GM23248 (cell line): ENCODE results near the gene CDC45. TPM values are rescaled to one million over a fixed set of nuclear protein-coding genes. Genes with fewer than 3 reads are reported as not detected.

Experiments used
- DNase-seq: peaks from one replicate; pipeline ENCODE4 v3.0.0-alpha.2; 2015
- H2AFZ ChIP-seq: fragments of 200-600 bp; sonication (generic); 2 replicates; pipeline ENCODE4 v1.6.1; 2016; ENCODE audit warnings: antibody characterized with exemption
- H3F3A ChIP-seq: fragments of 200-600 bp; sonication (generic); 2 replicates; pipeline ENCODE4 v1.6.1; 2016; ENCODE audit warnings: mild to moderate bottlenecking, antibody characterized with exemption, mixed run types; ENCODE audit not compliant: insufficient read depth
- H3K27ac ChIP-seq: fragments of 200-600 bp; sonication (generic); 2 replicates; pipeline ENCODE4 v1.5.1; 2016; ENCODE audit warnings: mild to moderate bottlenecking
- H3K27me3 ChIP-seq: fragments of 200-600 bp; sonication (generic); replicated peaks from 2 replicates; pipeline ENCODE4 v1.6.1; 2016; ENCODE audit warnings: mild to moderate bottlenecking; ENCODE audit not compliant: insufficient read depth
- H3K36me3 ChIP-seq: fragments of 200-600 bp; sonication (generic); 2 replicates; pipeline ENCODE4 v1.6.1; 2016; ENCODE audit warnings: low read depth, mild to moderate bottlenecking
- H3K4me1 ChIP-seq: fragments of 200-600 bp; sonication (generic); 2 replicates; pipeline ENCODE4 v1.6.1; 2016; ENCODE audit warnings: mild to moderate bottlenecking; ENCODE audit not compliant: insufficient read depth
- H3K4me2 ChIP-seq: fragments of 200-600 bp; sonication (generic); one replicate; pipeline ENCODE4 v1.6.1; 2016; ENCODE audit warnings: mild to moderate bottlenecking; ENCODE audit not compliant: unreplicated experiment
- H3K4me3 ChIP-seq: fragments of 200-600 bp; sonication (generic); 2 replicates; pipeline ENCODE4 v1.5.1; 2016; ENCODE audit warnings: mild to moderate bottlenecking
- H3K79me2 ChIP-seq: fragments of 200-600 bp; sonication (generic); 2 replicates; pipeline ENCODE4 v1.6.1; 2016; ENCODE audit warnings: mild to moderate bottlenecking; ENCODE audit not compliant: insufficient read depth
- H3K9ac ChIP-seq: fragments of 200-600 bp; sonication (generic); 2 replicates; pipeline ENCODE4 v1.6.1; 2016; ENCODE audit warnings: mild to moderate bottlenecking
- H3K9me2 ChIP-seq: fragments of 200-600 bp; sonication (generic); 2 replicates; pipeline ENCODE4 v1.6.1; 2016; ENCODE audit warnings: mixed run types, mild to moderate bottlenecking, moderate library complexity; ENCODE audit not compliant: insufficient read depth
- H3K9me3 ChIP-seq: fragments of 200-600 bp; sonication (generic); one replicate; pipeline ENCODE4 v1.6.1; 2017; ENCODE audit warnings: low read depth
- H4K20me1 ChIP-seq: fragments of 200-600 bp; sonication (generic); 2 replicates; pipeline ENCODE4 v1.6.0; 2016; ENCODE audit not compliant: insufficient read depth
- EZH2 ChIP-seq: fragments of 200-600 bp; sonication (generic); IDR thresholded peaks from 2 replicates; pipeline ENCODE4 v1.6.1; 2018; ENCODE audit warnings: antibody characterized with exemption, mild to moderate bottlenecking; ENCODE audit not compliant: insufficient read depth, poor library complexity, severe bottlenecking
- EZH2phosphoT487 ChIP-seq: fragments of 200-600 bp; sonication (generic); IDR thresholded peaks from 2 replicates; pipeline ENCODE4 v1.6.1; 2018; ENCODE audit warnings: antibody characterized with exemption, moderate library complexity, mild to moderate bottlenecking, low read depth; ENCODE audit not compliant: insufficient read depth
- WGBS, 2 experiments: methylation state at CpG; one replicate each; pipeline ENCODE4 v1.1.6; 2015 to 2017; ENCODE audit warnings: low lambda C conversion rate in 2 of 2, low coverage in 1 of 2; ENCODE audit errors: missing lambda C conversion rate in 2 of 2; 5-methylcytosine and 5-hydroxymethylcytosine counted together
- in situ Hi-C: fragments of 300-500 bp; cut with MboI; formaldehyde crosslinking; loops from 2 replicates; pipeline ENCODE4 v1.15.0; 2020
- polyA plus RNA-seq: library from polyadenylated mRNA; unstranded; fragments of >200 nt; fragmentation: Nextera tagmentation; extraction: Ambion mirVana; gene quantifications from 2 replicates; pipeline ENCODE4 v1.2.1, GENCODE V29; 2016
- total RNA-seq: library from RNA; depleted of rRNA; stranded (reverse); fragments of >200 nt; shearing (Covaris generic); gene quantifications from 2 replicates; pipeline ENCODE4 v1.2.3, GENCODE V29; 2014

CDC45 gene
- total and polyA plus RNA-seq, 2 experiments from 2014 or later = 9.5 to 10.1 TPM

GRCh38 chr22:19466848-19467752 is 12.6 kb upstream of the CDC45 start:
- no peak for DNase-seq
- Histone ChIP-seq H3K27ac (no peak overlapping the region), H3K4me3 (no peak overlapping the region), H2AFZ (no peak overlapping the region), H3K9ac (no peak overlapping the region), H3K4me1 (peaks cover 21% of the 10 kb centered on the region), H3F3A (peaks cover 19% of the 10 kb centered on the region), H3K9me3 (no peaks in the 10 kb centered on the region), H3K36me3 (peaks cover 50% of the 10 kb centered on the region; the same call in 1 of the 2 replicates), H3K4me2 (no peak overlapping the region), H4K20me1 (no peaks in the 10 kb centered on the region), H3K27me3 (no peaks in the 10 kb centered on the region), H3K79me2 (peaks cover 5% of the 10 kb centered on the region; the same call in 1 of the 2 replicates), H3K9me2 (no peaks in the 10 kb centered on the region)
- TF ChIP-seq EZH2phosphoT487 (no peak), EZH2 (no peak)
- in situ Hi-C loops = no loop called here
- 97 to 99% methylated on average over 9 of the region's 9 CpGs for WGBS, 2 experiments

GRCh38 chr22:19467912-19468311 is 11.8 kb upstream of the CDC45 start:
- no peaks in the 10 kb centered on the region for H3K27me3 ChIP-seq
- no peak overlapping the region for H2AFZ ChIP-seq
- H3K36me3 ChIP-seq = peaks cover 48% of the 10 kb centered on the region; the same call in 1 of the 2 replicates
- TF ChIP-seq EZH2 = no peak
- no peak for TF ChIP-seq EZH2phosphoT487
- H3F3A ChIP-seq = peaks cover 19% of the 10 kb centered on the region
- in situ Hi-C loops = no loop called here
- no peaks in the 10 kb centered on the region for H3K9me2 ChIP-seq
- H4K20me1 ChIP-seq = no peaks in the 10 kb centered on the region
- H3K79me2 ChIP-seq = peaks cover 13% of the 10 kb centered on the region
- DNase-seq = no peak
- H3K9ac ChIP-seq = no peak overlapping the region
- H3K4me3 ChIP-seq = no peak overlapping the region
- H3K4me1 ChIP-seq = peaks cover 19% of the 10 kb centered on the region
- no peak overlapping the region for H3K27ac ChIP-seq
- no peak overlapping the region for H3K4me2 ChIP-seq
- no peaks in the 10 kb centered on the region for H3K9me3 ChIP-seq
- WGBS, 2 experiments = 96 to 98% methylated on average over 6 of the region's 6 CpGs

- peaks cover 4% of the 10 kb centered on the region for H3K4me1 ChIP-seq
- H3K79me2 ChIP-seq = peaks cover 28% of the 10 kb centered on the region
- H3K4me3 ChIP-seq = no peak overlapping the region
- peaks cover 10% of the 10 kb centered on the region for H3F3A ChIP-seq
- H2AFZ ChIP-seq = no peak overlapping the region
- H3K27me3 ChIP-seq = no peaks in the 10 kb centered on the region
- in situ Hi-C loops = no loop called here
- no peaks in the 10 kb centered on the region for H3K9me2 ChIP-seq
- peaks cover 49% of the 10 kb centered on the region; the same call in 1 of the 2 replicates for H3K36me3 ChIP-seq
- H3K27ac ChIP-seq = no peak overlapping the region
- H3K9ac ChIP-seq = no peak overlapping the region
- H3K4me2 ChIP-seq = no peak overlapping the region
- TF ChIP-seq EZH2phosphoT487 (no peak), EZH2 (no peak)
- 86 to 96% methylated on average over 7 of the region's 7 CpGs for WGBS, 2 experiments
- no peaks in the 10 kb centered on the region for H3K9me3 ChIP-seq
- no peaks in the 10 kb centered on the region for H4K20me1 ChIP-seq
- DNase-seq = no peak
Measured at GRCh38 chr22:19469421-19469820, 10.3 kb upstream of the CDC45 start.

GRCh38 chr22:19470010-19470409 is 9.7 kb upstream of the CDC45 start:
- Histone ChIP-seq H3K27me3 (no peaks in the 10 kb centered on the region), H3F3A (peaks cover 4% of the 10 kb centered on the region; the same call in 1 of the 2 replicates), H3K36me3 (peaks cover 49% of the 10 kb centered on the region; the same call in 1 of the 2 replicates), H2AFZ (no peak overlapping the region), H3K4me2 (no peak overlapping the region), H3K27ac (no peak overlapping the region), H3K9me2 (no peaks in the 10 kb centered on the region), H3K9me3 (no peaks in the 10 kb centered on the region), H4K20me1 (no peaks in the 10 kb centered on the region), H3K4me1 (no peaks in the 10 kb centered on the region), H3K4me3 (no peak overlapping the region), H3K79me2 (peaks cover 34% of the 10 kb centered on the region), H3K9ac (no peak overlapping the region)
- in situ Hi-C loops = no loop called here
- no peak for DNase-seq
- no peak for TF ChIP-seq EZH2
- 96% methylated on average over 2 of the region's 2 CpGs for WGBS, 2 experiments
